ENCODE data around the gene MYH11.

MYH11 gene

GRCh38 chr16:15898654-15899053, 41.8 kb upstream of the MYH11 start:
- H3K4me1 ChIP-seq (ENCODE audit: insufficient read depth, low read length, severe bottlenecking), result peaks cover 22% of the 10 kb centered on the region
- no peak overlapping the region for H3K4me2 ChIP-seq (ENCODE audit: low read length)
- H3K27ac ChIP-seq (ENCODE audit: low read depth, low read length, poor library complexity, severe bottlenecking), result peak overlapping the region; percentile 68
- H3K4me3 ChIP-seq (ENCODE audit: low read depth, low read length, poor library complexity, severe bottlenecking), result no peak overlapping the region
- H3K36me3 ChIP-seq (ENCODE audit: insufficient read depth, low read length), result no peaks in the 10 kb centered on the region
- no peak overlapping the region for H3K9ac ChIP-seq (ENCODE audit: low read length)
- no peaks in the 10 kb centered on the region for H3F3A ChIP-seq (ENCODE audit: insufficient read depth, low read length)
- no peaks in the 10 kb centered on the region for H3K79me2 ChIP-seq (ENCODE audit: insufficient read depth, low read length)
- no peaks in the 10 kb centered on the region for H3K27me3 ChIP-seq (ENCODE audit: insufficient read depth, low read length)
- TF ChIP-seq CTCF (IDR thresholded peaks at IDR 0.05; ENCODE audit: low read length) (no peak), EZH2 (IDR thresholded peaks at IDR 0.05; ENCODE audit: borderline replicate concordance, low read length) (no peak)
- H3K9me2 ChIP-seq (ENCODE audit: low read depth, low read length), result no peaks in the 10 kb centered on the region
- H2AFZ ChIP-seq (ENCODE audit: low read length), result no peak overlapping the region
- H3K9me3 ChIP-seq (ENCODE audit: low read length), result no peaks in the 10 kb centered on the region
- no peaks in the 10 kb centered on the region for H4K20me1 ChIP-seq (ENCODE audit: insufficient read depth, low read length)

- H3K4me3 ChIP-seq (ENCODE audit: low read depth, low read length, poor library complexity, severe bottlenecking), result peak overlapping the region; percentile 40
Observed at GRCh38 chr16:15897834-15898254, 41.0 kb upstream of the MYH11 start.

GRCh38 chr16:15897121-15897780, 40.4 kb upstream of the MYH11 start:
- no peaks in the 10 kb centered on the region for H3F3A ChIP-seq (ENCODE audit: insufficient read depth, low read length)
- H3K9me3 ChIP-seq (ENCODE audit: low read length), result no peaks in the 10 kb centered on the region
- H3K27ac ChIP-seq (ENCODE audit: low read depth, low read length, poor library complexity, severe bottlenecking), result peak overlapping the region; percentile 68
- H3K4me3 ChIP-seq (ENCODE audit: low read depth, low read length, poor library complexity, severe bottlenecking), result peak overlapping the region; percentile 40
- H4K20me1 ChIP-seq (ENCODE audit: insufficient read depth, low read length), result no peaks in the 10 kb centered on the region
- peaks cover 22% of the 10 kb centered on the region for H3K4me1 ChIP-seq (ENCODE audit: insufficient read depth, low read length, severe bottlenecking)
- H3K4me2 ChIP-seq (ENCODE audit: low read length), result peak overlapping the region; percentile 63
- H2AFZ ChIP-seq (ENCODE audit: low read length), result no peak overlapping the region
- H3K9ac ChIP-seq (ENCODE audit: low read length), result peak overlapping the region; percentile 12; the same call in 1 of the 2 replicates
- no peaks in the 10 kb centered on the region for H3K27me3 ChIP-seq (ENCODE audit: insufficient read depth, low read length)
- TF ChIP-seq CTCF (IDR thresholded peaks at IDR 0.05; ENCODE audit: low read length), result no peak
- H3K79me2 ChIP-seq (ENCODE audit: insufficient read depth, low read length), result no peaks in the 10 kb centered on the region
- no peaks in the 10 kb centered on the region for H3K9me2 ChIP-seq (ENCODE audit: low read depth, low read length)
- H3K36me3 ChIP-seq (ENCODE audit: insufficient read depth, low read length), result no peaks in the 10 kb centered on the region

More at GRCh38 chr16:15897834-15898254, 41.0 kb upstream of the MYH11 start:
- no peak for TF ChIP-seq EZH2 (IDR thresholded peaks at IDR 0.05; ENCODE audit: borderline replicate concordance, low read length)
- no peak for TF ChIP-seq CTCF (IDR thresholded peaks at IDR 0.05; ENCODE audit: low read length)
- Histone ChIP-seq H3K9me3 (ENCODE audit: low read length) (no peaks in the 10 kb centered on the region), H3K27ac (ENCODE audit: low read depth, low read length, poor library complexity, severe bottlenecking) (peak overlapping the region; percentile 68), H3K27me3 (ENCODE audit: insufficient read depth, low read length) (no peaks in the 10 kb centered on the region), H3F3A (ENCODE audit: insufficient read depth, low read length) (no peaks in the 10 kb centered on the region), H3K79me2 (ENCODE audit: insufficient read depth, low read length) (no peaks in the 10 kb centered on the region), H3K4me1 (ENCODE audit: insufficient read depth, low read length, severe bottlenecking) (peaks cover 22% of the 10 kb centered on the region), H3K36me3 (ENCODE audit: insufficient read depth, low read length) (no peaks in the 10 kb centered on the region), H3K9ac (ENCODE audit: low read length) (peak overlapping the region; percentile 12; the same call in 1 of the 2 replicates), H3K4me2 (ENCODE audit: low read length) (peak overlapping the region; percentile 63), H2AFZ (ENCODE audit: low read length) (peak overlapping the region; percentile 86; the same call in 1 of the 2 replicates), H4K20me1 (ENCODE audit: insufficient read depth, low read length) (no peaks in the 10 kb centered on the region), H3K9me2 (ENCODE audit: low read depth, low read length) (no peaks in the 10 kb centered on the region)

Measured in OCI-LY1 (cell line).